ENCODE results near the gene METTL9.
A peak's percentile ranks its signal among the peaks of the same experiment; 100 is the strongest.
"Not testable (repeated sequence)": the region's sequence is repeated elsewhere in the genome, so short reads cannot be mapped to it uniquely, and the experiment has no call there.

METTL9 gene

DNA sequence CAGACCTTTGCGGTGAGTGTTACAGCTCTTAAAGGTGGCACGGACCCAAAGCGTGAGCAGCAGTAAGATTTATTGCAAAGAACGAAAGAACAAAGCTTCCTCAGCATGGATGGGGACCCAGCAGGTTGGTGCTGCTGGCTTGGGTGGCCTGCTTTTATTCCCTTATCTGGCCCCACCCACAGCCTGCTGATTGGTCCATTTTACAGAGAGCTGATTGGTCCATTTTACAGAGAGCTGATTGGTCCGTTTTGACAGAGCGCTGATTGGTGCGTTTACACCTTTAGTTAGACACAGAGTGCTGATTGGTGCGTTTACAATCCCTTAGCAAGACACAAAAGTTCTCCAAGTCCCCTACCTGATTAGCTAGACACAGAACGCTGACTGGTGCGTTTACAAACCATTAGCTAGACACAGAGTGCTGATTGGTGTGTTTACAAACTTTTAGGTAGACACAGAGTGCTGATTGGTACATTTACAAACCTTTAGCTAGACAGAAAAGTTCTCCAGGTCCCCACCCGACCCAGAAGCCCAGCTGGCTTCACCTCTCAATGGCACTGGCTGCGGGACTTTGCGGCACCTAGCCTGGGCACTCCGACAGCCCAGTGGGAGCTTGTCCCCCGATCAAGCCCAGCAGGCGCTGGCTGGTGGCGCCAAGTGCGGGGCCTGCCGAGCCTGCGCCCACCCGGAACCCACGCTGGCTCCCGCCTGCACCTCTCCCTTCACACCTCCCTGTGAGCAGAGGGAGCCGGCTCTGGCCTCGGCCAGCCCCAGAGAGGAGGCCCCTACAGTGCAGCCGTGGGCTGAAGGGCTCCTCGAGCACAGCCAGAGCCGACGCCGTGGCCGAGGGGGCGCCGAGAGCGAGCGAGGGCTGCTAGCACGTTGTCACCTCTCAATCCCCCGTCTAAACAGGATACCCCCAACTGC lies 30.5 kb downstream of the METTL9 start:
- not testable (repeated sequence) for H3K9me3 ChIP-seq (replicated peaks; ENCODE audit: low read length); H3K4me3 ChIP-seq (ENCODE audit: low read length); H3K27me3 ChIP-seq (ENCODE audit: control insufficient read depth, insufficient read depth, low read length)
- Histone ChIP-seq H3K9ac (ENCODE audit: low read depth, low read length) (peak overlapping the region; percentile 66), H3K4me1 (ENCODE audit: control insufficient read depth, insufficient read depth, low read length) (peaks cover 49% of the 10 kb centered on the region), H3K4me2 (ENCODE audit: low read length) (peak overlapping the region; percentile 68), H3K36me3 (ENCODE audit: insufficient read depth, low read length) (peaks cover 58% of the 10 kb centered on the region)

- H3K4me3 ChIP-seq (ENCODE audit: low read length); H3K9me3 ChIP-seq (replicated peaks; ENCODE audit: low read length); H3K4me2 ChIP-seq (ENCODE audit: low read length); H3K9ac ChIP-seq (ENCODE audit: low read depth, low read length); H3K27me3 ChIP-seq (ENCODE audit: control insufficient read depth, insufficient read depth, low read length): not testable (repeated sequence)
- Histone ChIP-seq H3K4me1 (ENCODE audit: control insufficient read depth, insufficient read depth, low read length) (peaks cover 40% of the 10 kb centered on the region), H3K36me3 (ENCODE audit: insufficient read depth, low read length) (peaks cover 56% of the 10 kb centered on the region)
These were observed 31.5 kb downstream of the METTL9 start for GRCh38 chr16:21630866-21631265.

DNA sequence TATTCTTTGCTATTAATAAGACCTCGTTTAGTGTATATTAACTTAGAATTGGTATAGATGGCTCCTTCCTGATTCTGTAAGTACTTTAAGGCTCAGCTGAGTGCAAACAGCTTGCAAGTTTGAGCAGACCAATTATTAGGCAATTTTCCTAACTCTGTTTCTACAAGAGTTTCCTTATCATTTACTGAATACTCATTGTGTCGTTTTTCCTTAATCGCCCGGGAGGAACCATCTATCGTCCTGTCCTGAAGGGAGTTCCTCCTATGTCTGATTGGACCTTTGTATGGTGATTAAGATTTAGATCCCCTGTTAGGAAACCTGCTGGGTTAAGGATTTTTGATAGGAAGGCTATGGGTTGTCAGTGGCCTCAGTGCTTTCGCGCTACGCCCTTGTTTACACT lies 32.0 kb downstream of the METTL9 start:
- H3K9ac ChIP-seq (ENCODE audit: low read depth, low read length) = not testable (repeated sequence)
- peaks cover 35% of the 10 kb centered on the region for H3K4me1 ChIP-seq (ENCODE audit: control insufficient read depth, insufficient read depth, low read length)

GRCh38 chr16:21631951-21632575 lies 32.7 kb downstream of the METTL9 start:
- not testable (repeated sequence) for H3K9me3 ChIP-seq (replicated peaks; ENCODE audit: low read length); H3K4me3 ChIP-seq (ENCODE audit: low read length); H3K9ac ChIP-seq (ENCODE audit: low read depth, low read length); H3K4me2 ChIP-seq (ENCODE audit: low read length); H3K27me3 ChIP-seq (ENCODE audit: control insufficient read depth, insufficient read depth, low read length)
- Histone ChIP-seq H3K4me1 (ENCODE audit: control insufficient read depth, insufficient read depth, low read length) (peaks cover 29% of the 10 kb centered on the region), H3K36me3 (ENCODE audit: insufficient read depth, low read length) (peaks cover 55% of the 10 kb centered on the region)

More for the DNA sequence above, 32.0 kb downstream of the METTL9 start:
- H3K36me3 ChIP-seq (ENCODE audit: insufficient read depth, low read length) = peaks cover 52% of the 10 kb centered on the region
- H3K4me2 ChIP-seq (ENCODE audit: low read length); H3K4me3 ChIP-seq (ENCODE audit: low read length); H3K9me3 ChIP-seq (replicated peaks; ENCODE audit: low read length); H3K27me3 ChIP-seq (ENCODE audit: control insufficient read depth, insufficient read depth, low read length): not testable (repeated sequence)

- H3K36me3 ChIP-seq (ENCODE audit: insufficient read depth, low read length) = peaks cover 45% of the 10 kb centered on the region
- H3K4me2 ChIP-seq (ENCODE audit: low read length) = no peak overlapping the region
- no peak overlapping the region for H3K4me3 ChIP-seq (ENCODE audit: low read length)
- no peaks in the 10 kb centered on the region for H3K27me3 ChIP-seq (ENCODE audit: control insufficient read depth, insufficient read depth, low read length)
- H3K9me3 ChIP-seq (replicated peaks; ENCODE audit: low read length) = no peaks in the 10 kb centered on the region
- no peak overlapping the region for H3K9ac ChIP-seq (ENCODE audit: low read depth, low read length)
- peaks cover 26% of the 10 kb centered on the region for H3K4me1 ChIP-seq (ENCODE audit: control insufficient read depth, insufficient read depth, low read length)
These were observed 34.8 kb downstream of the METTL9 start for GRCh38 chr16:21634216-21634615.

DNA sequence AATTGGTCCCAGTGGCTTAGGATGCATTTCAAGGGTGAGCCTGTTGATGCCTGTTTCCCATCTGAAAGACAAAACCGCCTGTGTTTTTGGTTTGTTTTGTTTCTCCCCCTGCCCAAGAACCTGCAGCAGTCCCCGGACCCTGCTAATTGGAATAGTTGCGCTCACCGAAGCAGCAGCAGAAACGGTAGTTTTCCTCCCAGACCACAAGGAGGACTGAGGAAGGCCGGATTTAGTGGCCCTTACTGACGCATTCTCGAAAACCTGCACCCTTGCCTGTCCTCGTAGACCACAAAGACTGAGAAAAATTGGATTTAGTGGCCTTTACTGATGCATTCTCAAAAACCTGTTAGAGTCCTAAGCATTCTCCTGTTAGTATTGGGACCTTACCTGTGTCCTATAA lies 36.3 kb downstream of the METTL9 start:
- H3K27me3 ChIP-seq (ENCODE audit: control insufficient read depth, insufficient read depth, low read length); H3K4me3 ChIP-seq (ENCODE audit: low read length); H3K9me3 ChIP-seq (replicated peaks; ENCODE audit: low read length); H3K4me2 ChIP-seq (ENCODE audit: low read length); H3K9ac ChIP-seq (ENCODE audit: low read depth, low read length): not testable (repeated sequence)
- peaks cover 30% of the 10 kb centered on the region for H3K4me1 ChIP-seq (ENCODE audit: control insufficient read depth, insufficient read depth, low read length)
- H3K36me3 ChIP-seq (ENCODE audit: insufficient read depth, low read length) = peaks cover 36% of the 10 kb centered on the region

- no peak overlapping the region for H3K4me2 ChIP-seq (ENCODE audit: low read length)
- peaks cover 42% of the 10 kb centered on the region for H3K4me1 ChIP-seq (ENCODE audit: control insufficient read depth, insufficient read depth, low read length)
- no peaks in the 10 kb centered on the region for H3K9me3 ChIP-seq (replicated peaks; ENCODE audit: low read length)
- no peak overlapping the region for H3K9ac ChIP-seq (ENCODE audit: low read depth, low read length)
- no peak overlapping the region for H3K4me3 ChIP-seq (ENCODE audit: low read length)
- H3K36me3 ChIP-seq (ENCODE audit: insufficient read depth, low read length) = peaks cover 34% of the 10 kb centered on the region
- no peaks in the 10 kb centered on the region for H3K27me3 ChIP-seq (ENCODE audit: control insufficient read depth, insufficient read depth, low read length)
These were observed 37.9 kb downstream of the METTL9 start for GRCh38 chr16:21637032-21637968.

DNA sequence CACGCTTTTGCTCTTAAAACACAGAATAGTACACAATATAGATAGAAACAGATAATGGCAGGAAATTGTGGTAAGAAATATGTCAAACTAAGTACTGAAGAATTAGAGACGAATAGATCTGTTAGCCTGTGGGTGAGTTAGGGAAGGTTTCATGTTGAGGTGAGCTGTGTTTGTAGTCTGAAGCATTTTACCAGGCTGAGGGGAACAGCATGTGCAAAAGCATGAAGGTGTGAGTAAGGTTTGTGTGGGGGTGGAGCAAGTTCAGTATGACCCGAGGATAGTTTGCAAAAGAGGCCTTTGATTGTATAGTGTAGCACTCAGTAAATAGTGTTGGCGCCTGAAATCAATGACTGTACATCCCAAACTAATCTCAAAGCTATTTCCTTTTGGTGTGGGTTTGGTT lies 39.2 kb downstream of the METTL9 start:
- peak overlapping the region; percentile 2 for H3K4me2 ChIP-seq (ENCODE audit: low read length)
- no peak overlapping the region for H3K4me3 ChIP-seq (ENCODE audit: low read length)
- H3K9ac ChIP-seq (ENCODE audit: low read depth, low read length) = no peak overlapping the region
- H3K36me3 ChIP-seq (ENCODE audit: insufficient read depth, low read length) = peaks cover 32% of the 10 kb centered on the region
- H3K4me1 ChIP-seq (ENCODE audit: control insufficient read depth, insufficient read depth, low read length) = peaks cover 42% of the 10 kb centered on the region
- no peaks in the 10 kb centered on the region for H3K9me3 ChIP-seq (replicated peaks; ENCODE audit: low read length)
- H3K27me3 ChIP-seq (ENCODE audit: control insufficient read depth, insufficient read depth, low read length) = no peaks in the 10 kb centered on the region

- no peaks in the 10 kb centered on the region for H3K9me3 ChIP-seq (replicated peaks; ENCODE audit: low read length)
- H3K36me3 ChIP-seq (ENCODE audit: insufficient read depth, low read length) = peaks cover 30% of the 10 kb centered on the region
- peaks cover 38% of the 10 kb centered on the region for H3K4me1 ChIP-seq (ENCODE audit: control insufficient read depth, insufficient read depth, low read length)
- no peaks in the 10 kb centered on the region for H3K27me3 ChIP-seq (ENCODE audit: control insufficient read depth, insufficient read depth, low read length)
- no peak overlapping the region for H3K4me3 ChIP-seq (ENCODE audit: low read length)
- no peak overlapping the region for H3K4me2 ChIP-seq (ENCODE audit: low read length)
- H3K9ac ChIP-seq (ENCODE audit: low read depth, low read length) = peak overlapping the region; percentile 51
These were observed 40.1 kb downstream of the METTL9 start for GRCh38 chr16:21639493-21639892.

- peaks cover 20% of the 10 kb centered on the region for H3K36me3 ChIP-seq (ENCODE audit: insufficient read depth, low read length)
- H3K9me3 ChIP-seq (replicated peaks; ENCODE audit: low read length) = no peaks in the 10 kb centered on the region
- no peak overlapping the region for H3K4me2 ChIP-seq (ENCODE audit: low read length)
- no peak overlapping the region for H3K4me3 ChIP-seq (ENCODE audit: low read length)
- peaks cover 45% of the 10 kb centered on the region for H3K4me1 ChIP-seq (ENCODE audit: control insufficient read depth, insufficient read depth, low read length)
- no peaks in the 10 kb centered on the region for H3K27me3 ChIP-seq (ENCODE audit: control insufficient read depth, insufficient read depth, low read length)
- peak overlapping the region; percentile 5 for H3K9ac ChIP-seq (ENCODE audit: low read depth, low read length)
These were observed 42.5 kb downstream of the METTL9 start for GRCh38 chr16:21641916-21642315.

DNA sequence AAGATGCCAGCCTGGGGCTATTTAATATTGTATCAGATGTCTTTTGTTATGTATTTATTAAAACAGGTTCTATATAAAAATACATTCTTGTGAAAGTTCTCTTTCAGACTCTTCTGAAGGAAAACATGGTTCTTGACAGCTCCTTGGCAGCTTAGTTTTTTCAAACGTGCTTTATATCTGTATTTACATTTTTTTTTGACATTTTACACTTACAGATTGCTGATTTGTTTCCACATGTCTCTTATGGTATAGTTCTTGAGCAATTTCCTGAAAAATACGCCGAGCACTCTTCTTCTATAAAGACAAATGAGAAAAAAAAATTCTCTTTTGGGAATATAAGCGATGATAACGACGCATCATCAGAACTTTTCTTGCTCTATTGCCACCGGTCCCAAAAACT lies 43.5 kb downstream of the METTL9 start:
- no peak overlapping the region for H3K4me3 ChIP-seq (ENCODE audit: low read length)
- H3K4me2 ChIP-seq (ENCODE audit: low read length) = no peak overlapping the region
- H3K4me1 ChIP-seq (ENCODE audit: control insufficient read depth, insufficient read depth, low read length) = peaks cover 39% of the 10 kb centered on the region

More for the DNA sequence above, 43.5 kb downstream of the METTL9 start:
- Histone ChIP-seq H3K9ac (ENCODE audit: low read depth, low read length) (no peak overlapping the region), H3K9me3 (replicated peaks; ENCODE audit: low read length) (no peaks in the 10 kb centered on the region), H3K36me3 (ENCODE audit: insufficient read depth, low read length) (peaks cover 30% of the 10 kb centered on the region), H3K27me3 (ENCODE audit: control insufficient read depth, insufficient read depth, low read length) (no peaks in the 10 kb centered on the region)
